Adrenal gland (tissue), 12 donors: ENCODE results near the gene MACROD2. TPM values are rescaled to one million over a fixed set of nuclear protein-coding genes. Genes with fewer than 3 reads are reported as not detected.

ENCODE experiments used
- DNase-seq, 7 donors: peaks; one replicate each; pipeline ENCODE4 v3.0.0-alpha.2; 2019 to 2020
- H3K27ac ChIP-seq, 5 donors: fragments of 200-600 bp; sonication (generic) in 4 of 5; 1 replicate in 3 of 5; 2 replicates in 2 of 5; pipeline versions ENCODE4 v1.5.1 to v1.8.0; 2016 to 2020; ENCODE audit warnings: mild to moderate bottlenecking in 1 of 5
- H3K27me3 ChIP-seq: fragments of 200-600 bp; 2 replicates; pipeline ENCODE4 v1.8.0; 2021
- H3K36me3 ChIP-seq, 2 donors: fragments of 200-600 bp; replicated peaks in 1 of 2; 1 replicate in 1 of 2; 2 replicates in 1 of 2; pipeline versions ENCODE4 v1.5.1 to v1.8.0; 2018 to 2022
- H3K4me1 ChIP-seq, 2 donors: fragments of 200-600 bp; replicated peaks in 1 of 2; 1 replicate in 1 of 2; 2 replicates in 1 of 2; pipeline versions ENCODE4 v1.5.1 to v1.8.0; 2018 to 2021
- H3K4me3 ChIP-seq, 4 donors: fragments of 200-600 bp; sonication (generic) in 3 of 4; one replicate each; pipeline ENCODE4 v1.5.1; 2016 to 2018
- H3K9me3 ChIP-seq, 3 donors: fragments of 200-600 bp; sonication (generic) in 1 of 3; replicated peaks in 1 of 3; 1 replicate in 2 of 3; 2 replicates in 1 of 3; pipeline versions ENCODE4 v1.5.1 to v1.8.0; 2016 to 2021
- POLR2A ChIP-seq, 2 donors: fragments of 450-650 bp; IDR thresholded peaks; one replicate each; pipeline ENCODE4 v1.6.1; 2017; ENCODE audit warnings: antibody characterized with exemption in 2 of 2, mild to moderate bottlenecking in 2 of 2, moderate library complexity in 1 of 2
- WGBS, 4 donors: extraction: QIAGEN DNeasy Blood & Tissue Kit in 2 of 4; methylation state at CpG; one replicate each; pipeline versions ENCODE4 v1.1.5 to v1.1.7; 2013 to 2017; 5-methylcytosine and 5-hydroxymethylcytosine counted together
- intact Hi-C, 2 donors: fragments of 100-400 bp; cut with DNase I; formaldehyde crosslinking; loops; one replicate each; pipeline versions ENCODE4 v1.14.1 to v1.15.0; 2022 to 2023
- polyA plus RNA-seq, 3 donors: library from polyadenylated mRNA; stranded (reverse); fragments of 200-250 nt in 2 of 3; fragments of 350-450 nt in 1 of 3; fragmentation: Illumina TruSeq in 1 of 3; extraction: RNeasy Lipid Tissue Mini Kit (QIAGEN cat#74804) in 1 of 3; gene quantifications; one replicate each; pipeline ENCODE4 v1.2.3, GENCODE V29; 2013 to 2014
- total RNA-seq, 9 donors: library from RNA; depleted of rRNA in 4 of 9; stranded (reverse); fragments of >200 nt in 4 of 9; fragments of 120-200 nt in 1 of 9; fragmentation: NEBNext Ultra II Directional in 1 of 9; extraction: Animal tissue kit (Norgen Biotek cat#: 25700) in 1 of 9; gene quantifications; one replicate each; pipeline versions ENCODE4 v1.1.0 to v1.2.4, GENCODE V29; 2013 to 2023
- TF ChIP-seq, protein P1 (sequence below), 6 experiments: fragments of 450-650 bp in 4 of 6; fragments of 200-600 bp in 2 of 6; sonication (generic) in 1 of 6; IDR thresholded peaks; 1 replicate in 5 of 6; 2 replicates in 1 of 6; pipeline versions ENCODE4 v1.5.1 to v1.8.0; 2016 to 2021; ENCODE audit warnings: antibody characterized with exemption in 6 of 6, mild to moderate bottlenecking in 2 of 6, moderate library complexity in 1 of 6
- donor health status: healthy with polysubstance abuse.
- donor health status: Bipolar disorder and iron deficiency.
- donor health status: DM: yes; HTN: yes; CAD: no.
- donor health status: DM: no; HTN: no; CAD: no.
- donor health status: DM: no; HTN: no; CAD: no.
- donor health status: DM: yes; HTN: yes; CAD: no.

MACROD2 gene
- total and polyA plus RNA-seq, 12 donors, result 1.1 to 21.2 (median 6.4) TPM

DNA sequence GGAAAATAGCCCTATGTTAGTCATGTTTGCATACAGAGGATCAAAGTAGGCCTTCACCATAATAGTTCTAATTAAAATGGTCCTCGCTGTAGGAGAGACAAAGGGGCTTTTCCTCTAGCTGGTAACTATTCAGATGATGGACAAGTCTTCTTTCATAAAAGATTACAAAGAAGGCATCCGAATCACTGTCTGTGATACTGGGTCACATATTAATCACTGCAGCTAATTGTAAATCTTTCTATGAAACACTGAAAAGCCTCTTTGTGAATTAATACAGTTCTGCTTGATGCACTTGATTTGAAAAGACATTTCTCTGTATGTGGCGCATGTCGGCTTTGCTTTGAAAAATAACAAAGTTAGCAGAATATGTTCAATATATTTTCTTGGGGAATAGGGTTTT lies 2057.1 kb downstream of the MACROD2 start:
- TF ChIP-seq, protein P1, sequence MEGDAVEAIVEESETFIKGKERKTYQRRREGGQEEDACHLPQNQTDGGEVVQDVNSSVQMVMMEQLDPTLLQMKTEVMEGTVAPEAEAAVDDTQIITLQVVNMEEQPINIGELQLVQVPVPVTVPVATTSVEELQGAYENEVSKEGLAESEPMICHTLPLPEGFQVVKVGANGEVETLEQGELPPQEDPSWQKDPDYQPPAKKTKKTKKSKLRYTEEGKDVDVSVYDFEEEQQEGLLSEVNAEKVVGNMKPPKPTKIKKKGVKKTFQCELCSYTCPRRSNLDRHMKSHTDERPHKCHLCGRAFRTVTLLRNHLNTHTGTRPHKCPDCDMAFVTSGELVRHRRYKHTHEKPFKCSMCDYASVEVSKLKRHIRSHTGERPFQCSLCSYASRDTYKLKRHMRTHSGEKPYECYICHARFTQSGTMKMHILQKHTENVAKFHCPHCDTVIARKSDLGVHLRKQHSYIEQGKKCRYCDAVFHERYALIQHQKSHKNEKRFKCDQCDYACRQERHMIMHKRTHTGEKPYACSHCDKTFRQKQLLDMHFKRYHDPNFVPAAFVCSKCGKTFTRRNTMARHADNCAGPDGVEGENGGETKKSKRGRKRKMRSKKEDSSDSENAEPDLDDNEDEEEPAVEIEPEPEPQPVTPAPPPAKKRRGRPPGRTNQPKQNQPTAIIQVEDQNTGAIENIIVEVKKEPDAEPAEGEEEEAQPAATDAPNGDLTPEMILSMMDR (IDR thresholded peaks at IDR 0.05), result no peak
- TF ChIP-seq POLR2A (IDR thresholded peaks at IDR 0.05), result no peak
- H3K4me1 ChIP-seq, result no peaks in the 10 kb centered on the region
- 66 to 81% (median 71%) methylated on average over 4 of the region's 4 CpGs for WGBS, 4 donors

DNA sequence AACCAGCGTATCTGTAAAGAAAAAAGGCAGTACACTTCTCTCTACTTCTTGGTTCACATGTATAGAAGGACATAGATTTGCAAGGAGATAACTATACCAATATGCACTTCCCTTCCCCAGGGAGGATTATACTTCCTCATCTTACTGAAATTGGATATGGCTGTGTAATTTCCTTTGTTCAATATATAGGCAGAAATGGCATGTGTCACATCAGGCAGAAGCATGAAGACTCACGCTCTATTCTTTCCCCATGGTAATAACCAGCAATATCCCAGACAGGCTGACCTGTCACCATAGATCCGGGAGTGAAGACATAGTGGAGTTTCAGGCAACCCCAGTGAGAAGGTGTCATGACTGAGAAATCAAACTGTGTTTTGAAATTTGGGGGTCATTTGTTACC lies 2059.7 kb downstream of the MACROD2 start:
- Histone ChIP-seq H3K36me3 (no peaks in the 10 kb centered on the region), H3K27me3 (no peaks in the 10 kb centered on the region), H3K4me3 (no peak overlapping the region), H3K27ac (no peak overlapping the region), H3K4me1 (no peaks in the 10 kb centered on the region), H3K9me3 (no peaks in the 10 kb centered on the region)
- WGBS, 4 donors, result 82 to 93% (median 88%) methylated on average over 3 of the region's 3 CpGs
- DNase-seq, result no peak
- TF ChIP-seq, protein P1 (IDR thresholded peaks at IDR 0.05), result no peak
- no peak for TF ChIP-seq POLR2A (IDR thresholded peaks at IDR 0.05)
- intact Hi-C loops, result no loop called here

More for the DNA sequence above, 2057.1 kb downstream of the MACROD2 start:
- no peak overlapping the region for H3K27ac ChIP-seq
- H3K9me3 ChIP-seq, result no peaks in the 10 kb centered on the region
- H3K27me3 ChIP-seq, result no peaks in the 10 kb centered on the region
- H3K4me3 ChIP-seq, result no peak overlapping the region
- no peak for DNase-seq
- intact Hi-C loops, result no loop called here
- H3K36me3 ChIP-seq, result no peaks in the 10 kb centered on the region

DNA sequence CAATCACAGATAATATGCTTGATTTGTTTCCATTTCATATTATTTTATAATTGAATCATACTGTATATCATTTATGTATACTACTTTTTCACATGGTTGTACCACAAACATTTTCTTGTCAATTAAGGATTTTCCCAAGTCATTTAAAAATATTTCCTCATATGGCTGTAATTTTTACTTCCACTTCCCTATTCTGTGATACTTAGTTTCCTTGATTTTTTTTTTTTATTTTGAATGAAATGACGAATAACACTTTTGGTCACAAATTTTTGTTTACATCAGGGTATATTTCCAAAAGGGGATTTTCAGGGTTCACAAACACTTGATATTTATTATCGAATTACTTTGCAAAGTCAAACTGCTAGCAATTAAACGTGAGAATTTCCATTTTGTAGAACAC lies 2062.3 kb downstream of the MACROD2 start:
- no peak for DNase-seq
- Histone ChIP-seq H3K9me3 (no peaks in the 10 kb centered on the region), H3K4me3 (no peak overlapping the region), H3K27ac (no peak overlapping the region), H3K4me1 (peaks cover 0 to 2% of the 10 kb centered on the region in 2 donors), H3K27me3 (no peaks in the 10 kb centered on the region), H3K36me3 (no peaks in the 10 kb centered on the region)
- 73 to 85% (median 79%) methylated on average over 3 of the region's 3 CpGs for WGBS, 4 donors
- intact Hi-C loops, result no loop called here
- TF ChIP-seq POLR2A (IDR thresholded peaks at IDR 0.05), result no peak
- TF ChIP-seq, protein P1 (IDR thresholded peaks at IDR 0.05), result no peak

DNA sequence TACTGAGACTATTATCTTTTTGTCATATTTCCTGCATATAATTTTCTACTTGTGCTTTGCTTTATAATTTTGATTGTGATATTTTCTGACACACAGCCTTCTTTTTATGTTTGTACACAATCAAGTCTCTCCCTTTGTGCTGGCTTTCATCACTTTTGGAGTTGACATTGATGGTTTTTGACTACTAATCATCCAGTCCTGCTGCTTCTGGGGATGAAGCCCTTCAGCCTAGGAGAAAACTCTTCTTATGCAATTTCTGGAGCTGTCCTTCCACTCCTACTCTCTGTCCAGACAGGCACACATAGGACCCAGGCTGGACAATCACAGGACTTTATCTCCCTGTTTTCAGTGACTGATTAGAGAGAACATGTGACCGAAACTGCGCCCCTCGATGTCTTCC lies 2063.0 kb downstream of the MACROD2 start:
- Histone ChIP-seq H3K36me3 (no peaks in the 10 kb centered on the region), H3K4me1 (peaks cover 0 to 6% of the 10 kb centered on the region in 2 donors), H3K4me3 (no peak overlapping the region), H3K9me3 (no peaks in the 10 kb centered on the region), H3K27me3 (no peaks in the 10 kb centered on the region), H3K27ac (no peak overlapping the region)
- intact Hi-C loops, result no loop called here
- TF ChIP-seq POLR2A (IDR thresholded peaks at IDR 0.05), result no peak
- TF ChIP-seq, protein P1 (IDR thresholded peaks at IDR 0.05), result no peak
- 93 to 100% (median 97%) methylated on average over 3 of the region's 3 CpGs for WGBS, 4 donors
- DNase-seq, result no peak
